ENCODE results near the gene SMIM44. TPM values are rescaled to one million over a fixed set of nuclear protein-coding genes. Genes with fewer than 3 reads are reported as not detected.

The SMIM44 gene
- polyA plus RNA-seq, 1 experiment: not detected

- no peak overlapping the region for H3K4me3 ChIP-seq (ENCODE audit: low read depth, low read length)
- ChIA-PET CTCF (no interaction called here), POLR2A (no interaction called here)
- no peak overlapping the region for H3K27ac ChIP-seq (ENCODE audit: low read depth, low read length)
- no peak for DNase-seq (ENCODE audit: low read depth, low spot score)
- TF ChIP-seq CTCF (IDR thresholded peaks at IDR 0.05; ENCODE audit: low read depth, low read length): no peak
- H3K27me3 ChIP-seq (ENCODE audit: control insufficient read depth, insufficient read depth, low read length): no peaks in the 10 kb centered on the region
- H3K9me3 ChIP-seq (ENCODE audit: control insufficient read depth, insufficient read depth, low read length): no peaks in the 10 kb centered on the region; the same call in 1 of the 2 replicates
These were observed 9.0 kb upstream of the SMIM44 start for GRCh38 chr19:3492131-3492839.

- ChIA-PET CTCF (interaction anchor here (0.6 to 0.7 kb wide), 2 partner anchors 80 to 186 kb away, joined by 3 read pairs; no protein-coding TSS in a partner anchor), POLR2A (no interaction called here)
- no peak overlapping the region for H3K4me3 ChIP-seq (ENCODE audit: low read depth, low read length)
- DNase-seq (ENCODE audit: low read depth, low spot score): no peak
- no peaks in the 10 kb centered on the region; the same call in 1 of the 2 replicates for H3K9me3 ChIP-seq (ENCODE audit: control insufficient read depth, insufficient read depth, low read length)
- no peak for TF ChIP-seq CTCF (IDR thresholded peaks at IDR 0.05; ENCODE audit: low read depth, low read length)
- no peak overlapping the region for H3K27ac ChIP-seq (ENCODE audit: low read depth, low read length)
- no peaks in the 10 kb centered on the region for H3K27me3 ChIP-seq (ENCODE audit: control insufficient read depth, insufficient read depth, low read length)
These were observed 8.3 kb upstream of the SMIM44 start for GRCh38 chr19:3491396-3492119.

GRCh38 chr19:3482507-3483225 is 575 bp downstream of the SMIM44 start:
- POLR2A ChIA-PET: interaction anchor here (0.5 to 0.6 kb wide), 2 partner anchors 24 to 32 kb away, joined by 3 read pairs; no protein-coding TSS in a partner anchor
- CTCF ChIA-PET: interaction anchor here (1.9 to 5.1 kb wide), 2 partner anchors 10 to 178 kb away, joined by 11 to 64 read pairs; no protein-coding TSS in a partner anchor

GRCh38 chr19:3481241-3482090 is 1.8 kb downstream of the SMIM44 start:
- peaks cover 5% of the 10 kb centered on the region; the same call in 1 of the 2 replicates for H3K9me3 ChIP-seq (ENCODE audit: control insufficient read depth, insufficient read depth, low read length)
- H3K4me3 ChIP-seq (ENCODE audit: low read depth, low read length): no peak overlapping the region
- H3K27me3 ChIP-seq (ENCODE audit: control insufficient read depth, insufficient read depth, low read length): peaks cover 21% of the 10 kb centered on the region
- CTCF ChIA-PET: interaction anchor here (0.8 to 0.9 kb wide), 2 partner anchors 9 to 177 kb away, joined by 3 read pairs; no protein-coding TSS in a partner anchor
- no peak for TF ChIP-seq CTCF (IDR thresholded peaks at IDR 0.05; ENCODE audit: low read depth, low read length)
- no peak overlapping the region for H3K27ac ChIP-seq (ENCODE audit: low read depth, low read length)
- POLR2A ChIA-PET: no interaction called here
- DNase-seq (ENCODE audit: low read depth, low spot score): no peak

More at GRCh38 chr19:3482507-3483225, 575 bp downstream of the SMIM44 start:
- DNase-seq (ENCODE audit: low read depth, low spot score): no peak
- TF ChIP-seq CTCF (IDR thresholded peaks at IDR 0.05; ENCODE audit: low read depth, low read length): no peak
- H3K27me3 ChIP-seq (ENCODE audit: control insufficient read depth, insufficient read depth, low read length): peaks cover 21% of the 10 kb centered on the region
- H3K4me3 ChIP-seq (ENCODE audit: low read depth, low read length): no peak overlapping the region
- H3K27ac ChIP-seq (ENCODE audit: low read depth, low read length): no peak overlapping the region
- peaks cover 5% of the 10 kb centered on the region; the same call in 1 of the 2 replicates for H3K9me3 ChIP-seq (ENCODE audit: control insufficient read depth, insufficient read depth, low read length)
